Choroid plexus epithelial cell (primary cell): Measurements from ENCODE around the gene TNFAIP6.
A peak's percentile ranks its signal among the peaks of the same experiment; 100 is the strongest.
"Not testable (repeated sequence)": the region's sequence is repeated elsewhere in the genome, so short reads cannot be mapped to it uniquely, and the experiment has no call there.

Experiments
- DNase-seq: peaks from one replicate; pipeline ENCODE4 v3.0.0-alpha.2; 2010; ENCODE audit warnings: low read depth
- H3K4me3 ChIP-seq: 2 replicates; pipeline ENCODE4 v1.5.1; 2011; ENCODE audit warnings: low read depth, mild to moderate bottlenecking, control low read depth, low read length, moderate library complexity
- CTCF ChIP-seq: conservative IDR thresholded peaks from 2 replicates; pipeline ENCODE4 v1.5.1; 2011; ENCODE audit warnings: low read depth, mild to moderate bottlenecking, control low read depth, inconsistent platforms, low read length, moderate library complexity

The TNFAIP6 gene

GRCh38 chr2:151405376-151405775 lies 48.0 kb downstream of the TNFAIP6 start:
- no peak overlapping the region for H3K4me3 ChIP-seq
- no peak for DNase-seq
- no peak for TF ChIP-seq CTCF

- DNase-seq: no peak
- TF ChIP-seq CTCF: no peak
Measured at GRCh38 chr2:151407281-151407680, 49.9 kb downstream of the TNFAIP6 start.

GRCh38 chr2:151408788-151409600 lies 51.6 kb downstream of the TNFAIP6 start:
- peak overlapping the region; percentile 98 for H3K4me3 ChIP-seq
- DNase-seq: no peak
- no peak for TF ChIP-seq CTCF

More at GRCh38 chr2:151407281-151407680, 49.9 kb downstream of the TNFAIP6 start:
- no peak overlapping the region for H3K4me3 ChIP-seq

GRCh38 chr2:151409601-151410484 lies 52.5 kb downstream of the TNFAIP6 start, which contains the start of gene RIF1:
Gene RIF1, plus strand, starts transcription at chr2:151409902. Its CDS starts 522 bp downstream, at chr2:151410424.
- peak within 1 kb of the TSS; percentile 98 for H3K4me3 ChIP-seq
- peak; percentile 95 for DNase-seq
- peak; percentile 82 for TF ChIP-seq CTCF

- TF ChIP-seq CTCF: no peak
- peak overlapping the region; percentile 98 for H3K4me3 ChIP-seq
- peak; percentile 21 for DNase-seq
Measured at GRCh38 chr2:151410485-151410834, 53.1 kb downstream of the TNFAIP6 start.

- TF ChIP-seq CTCF: no peak
- DNase-seq: no peak
- H3K4me3 ChIP-seq: no peak overlapping the region
Measured at GRCh38 chr2:151417650-151418049, 60.3 kb downstream of the TNFAIP6 start.

GRCh38 chr2:151421681-151422080 lies 64.3 kb downstream of the TNFAIP6 start:
- not testable (repeated sequence) for H3K4me3 ChIP-seq, DNase-seq
